IPS-20b (cell line): ENCODE results near the gene AQP3.

Experiments
- H3K27ac ChIP-seq: one replicate; pipeline ENCODE4 v1.5.1; 2013; ENCODE audit warnings: low read length
- H3K27me3 ChIP-seq: 2 replicates; pipeline ENCODE4 v1.6.1; 2013; ENCODE audit warnings: mild to moderate bottlenecking, low read length, inconsistent platforms; ENCODE audit not compliant: insufficient read depth
- H3K36me3 ChIP-seq: 2 replicates; pipeline ENCODE4 v1.6.1; 2013; ENCODE audit warnings: low read depth, mild to moderate bottlenecking, inconsistent platforms, low read length, moderate library complexity; ENCODE audit not compliant: insufficient read depth
- H3K4me1 ChIP-seq: 2 replicates; pipeline ENCODE4 v1.6.1; 2013; ENCODE audit warnings: mild to moderate bottlenecking, control low read depth, inconsistent platforms, low read length, moderate library complexity; ENCODE audit not compliant: insufficient read depth
- H3K4me3 ChIP-seq: 2 replicates; pipeline ENCODE4 v1.5.1; 2013; ENCODE audit warnings: mild to moderate bottlenecking, low read length, inconsistent platforms
- H3K9ac ChIP-seq: 2 replicates; pipeline ENCODE4 v1.6.1; 2013; ENCODE audit warnings: low read depth, mild to moderate bottlenecking, inconsistent platforms, low read length, moderate library complexity
- H3K9me3 ChIP-seq: 2 replicates; pipeline ENCODE4 v1.6.1; 2013; ENCODE audit warnings: mild to moderate bottlenecking, low read depth, low read length, inconsistent platforms; ENCODE audit not compliant: insufficient read depth

The AQP3 gene

GRCh38 chr9:33471361-33471760, 24.0 kb upstream of the AQP3 start:
- Histone ChIP-seq H3K36me3 (peaks cover 60% of the 10 kb centered on the region), H3K9me3 (no peaks in the 10 kb centered on the region), H3K4me1 (peaks cover 2% of the 10 kb centered on the region; the same call in 1 of the 2 replicates), H3K27ac (no peak overlapping the region), H3K27me3 (no peaks in the 10 kb centered on the region), H3K4me3 (no peak overlapping the region), H3K9ac (no peak overlapping the region)

- H3K36me3 ChIP-seq, result peaks cover 75% of the 10 kb centered on the region
- no peak overlapping the region for H3K4me3 ChIP-seq
- peaks cover 2% of the 10 kb centered on the region; the same call in 1 of the 2 replicates for H3K4me1 ChIP-seq
- H3K27me3 ChIP-seq, result no peaks in the 10 kb centered on the region
- H3K9me3 ChIP-seq, result no peaks in the 10 kb centered on the region
- no peak overlapping the region for H3K9ac ChIP-seq
- no peak overlapping the region for H3K27ac ChIP-seq
Observed at GRCh38 chr9:33469891-33470290, 22.5 kb upstream of the AQP3 start.

GRCh38 chr9:33468797-33469621, 21.6 kb upstream of the AQP3 start:
- no peaks in the 10 kb centered on the region for H3K9me3 ChIP-seq
- H3K4me1 ChIP-seq, result peaks cover 2% of the 10 kb centered on the region; the same call in 1 of the 2 replicates
- peaks cover 83% of the 10 kb centered on the region for H3K36me3 ChIP-seq

GRCh38 chr9:33468215-33468730, 20.9 kb upstream of the AQP3 start:
- Histone ChIP-seq H3K36me3 (peaks cover 91% of the 10 kb centered on the region), H3K27ac (no peak overlapping the region), H3K4me1 (peaks cover 2% of the 10 kb centered on the region; the same call in 1 of the 2 replicates), H3K9ac (no peak overlapping the region), H3K27me3 (no peaks in the 10 kb centered on the region), H3K4me3 (no peak overlapping the region), H3K9me3 (no peaks in the 10 kb centered on the region)

More at GRCh38 chr9:33468797-33469621, 21.6 kb upstream of the AQP3 start:
- Histone ChIP-seq H3K27ac (no peak overlapping the region), H3K9ac (no peak overlapping the region), H3K27me3 (no peaks in the 10 kb centered on the region), H3K4me3 (no peak overlapping the region)

GRCh38 chr9:33467526-33467925, 20.1 kb upstream of the AQP3 start:
- H3K27me3 ChIP-seq, result no peaks in the 10 kb centered on the region
- peaks cover 98% of the 10 kb centered on the region for H3K36me3 ChIP-seq
- H3K9me3 ChIP-seq, result no peaks in the 10 kb centered on the region
- peaks cover 2% of the 10 kb centered on the region; the same call in 1 of the 2 replicates for H3K4me1 ChIP-seq
- H3K27ac ChIP-seq, result no peak overlapping the region
- H3K9ac ChIP-seq, result no peak overlapping the region
- H3K4me3 ChIP-seq, result no peak overlapping the region

GRCh38 chr9:33466565-33467495, 19.4 kb upstream of the AQP3 start:
- Histone ChIP-seq H3K27ac (no peak overlapping the region), H3K4me3 (no peak overlapping the region), H3K27me3 (no peaks in the 10 kb centered on the region), H3K9ac (no peak overlapping the region), H3K4me1 (peaks cover 2% of the 10 kb centered on the region; the same call in 1 of the 2 replicates), H3K9me3 (no peaks in the 10 kb centered on the region), H3K36me3 (peaks cover 98% of the 10 kb centered on the region)

- H3K27me3 ChIP-seq, result no peaks in the 10 kb centered on the region
- H3K9ac ChIP-seq, result no peak overlapping the region
- H3K9me3 ChIP-seq, result no peaks in the 10 kb centered on the region
- peaks cover 98% of the 10 kb centered on the region for H3K36me3 ChIP-seq
- H3K4me3 ChIP-seq, result no peak overlapping the region
- no peaks in the 10 kb centered on the region; the same call in 1 of the 2 replicates for H3K4me1 ChIP-seq
- H3K27ac ChIP-seq, result no peak overlapping the region
Observed at GRCh38 chr9:33465596-33466564, 18.5 kb upstream of the AQP3 start.

GRCh38 chr9:33465096-33465495, 17.7 kb upstream of the AQP3 start:
- no peak overlapping the region for H3K27ac ChIP-seq
- H3K9ac ChIP-seq, result no peak overlapping the region
- no peaks in the 10 kb centered on the region; the same call in 1 of the 2 replicates for H3K4me1 ChIP-seq
- H3K36me3 ChIP-seq, result peaks cover 97% of the 10 kb centered on the region
- no peak overlapping the region for H3K4me3 ChIP-seq
- no peaks in the 10 kb centered on the region for H3K27me3 ChIP-seq
- no peaks in the 10 kb centered on the region for H3K9me3 ChIP-seq

- H3K4me1 ChIP-seq, result no peaks in the 10 kb centered on the region; the same call in 1 of the 2 replicates
- peaks cover 87% of the 10 kb centered on the region for H3K36me3 ChIP-seq
- no peak overlapping the region for H3K27ac ChIP-seq
- no peaks in the 10 kb centered on the region for H3K27me3 ChIP-seq
- no peak overlapping the region for H3K4me3 ChIP-seq
- no peak overlapping the region for H3K9ac ChIP-seq
- H3K9me3 ChIP-seq, result no peaks in the 10 kb centered on the region
Observed at GRCh38 chr9:33464045-33464636, 16.7 kb upstream of the AQP3 start.

GRCh38 chr9:33463151-33463550, 15.8 kb upstream of the AQP3 start:
- no peak overlapping the region for H3K4me3 ChIP-seq
- H3K9me3 ChIP-seq, result no peaks in the 10 kb centered on the region
- peaks cover 77% of the 10 kb centered on the region for H3K36me3 ChIP-seq
- no peak overlapping the region for H3K9ac ChIP-seq
- no peaks in the 10 kb centered on the region; the same call in 1 of the 2 replicates for H3K4me1 ChIP-seq
- H3K27me3 ChIP-seq, result no peaks in the 10 kb centered on the region
- no peak overlapping the region for H3K27ac ChIP-seq
